GM12892 (cell line): ENCODE results near the gene BLVRA.

Source experiments
- POLR2A ChIP-seq: IDR thresholded peaks from 2 replicates; pipeline ENCODE4 v1.6.1; 2011; ENCODE audit warnings: low read depth, low read length, control low read depth
- POLR2AphosphoS5 ChIP-seq: IDR thresholded peaks from 2 replicates; pipeline ENCODE4 v1.6.1; 2011; ENCODE audit warnings: low read depth, low read length, control low read depth
- TAF1 ChIP-seq: IDR thresholded peaks from 2 replicates; pipeline ENCODE4 v1.6.1; 2011; ENCODE audit warnings: low read depth, mild to moderate bottlenecking, control low read depth, low read length, borderline replicate concordance

GRCh38 chr7:43764807-43765491 lies 6.5 kb downstream of the BLVRA start:
- TF ChIP-seq POLR2AphosphoS5: no peak
- TF ChIP-seq POLR2A: no peak
- TF ChIP-seq TAF1: no peak
